Activated naive CD4-positive, alpha-beta T cell treated with anti-CD3 and anti-CD28 coated beads, Interleukin-2, amount 50 U/mL, for 24 hours (primary cell): ENCODE data around the gene VEGFB.

Experiments used
- H3K27ac Mint-ChIP-seq: one replicate; pipeline ENCODE4 v1.8.0; 2021; ENCODE audit warnings: mild to moderate bottlenecking, mixed read lengths
- H3K27me3 Mint-ChIP-seq: one replicate; pipeline ENCODE4 v1.8.0; 2021; ENCODE audit warnings: mixed read lengths
- H3K36me3 Mint-ChIP-seq: one replicate; pipeline ENCODE4 v1.8.0; 2021; ENCODE audit warnings: mixed read lengths
- H3K4me1 Mint-ChIP-seq: one replicate; pipeline ENCODE4 v1.8.0; 2021; ENCODE audit warnings: mixed read lengths
- H3K4me3 Mint-ChIP-seq: one replicate; pipeline ENCODE4 v1.8.0; 2021; ENCODE audit warnings: mild to moderate bottlenecking, mixed read lengths
- H3K9me3 Mint-ChIP-seq: one replicate; pipeline ENCODE4 v1.8.0; 2021; ENCODE audit warnings: mixed read lengths

The VEGFB gene

DNA sequence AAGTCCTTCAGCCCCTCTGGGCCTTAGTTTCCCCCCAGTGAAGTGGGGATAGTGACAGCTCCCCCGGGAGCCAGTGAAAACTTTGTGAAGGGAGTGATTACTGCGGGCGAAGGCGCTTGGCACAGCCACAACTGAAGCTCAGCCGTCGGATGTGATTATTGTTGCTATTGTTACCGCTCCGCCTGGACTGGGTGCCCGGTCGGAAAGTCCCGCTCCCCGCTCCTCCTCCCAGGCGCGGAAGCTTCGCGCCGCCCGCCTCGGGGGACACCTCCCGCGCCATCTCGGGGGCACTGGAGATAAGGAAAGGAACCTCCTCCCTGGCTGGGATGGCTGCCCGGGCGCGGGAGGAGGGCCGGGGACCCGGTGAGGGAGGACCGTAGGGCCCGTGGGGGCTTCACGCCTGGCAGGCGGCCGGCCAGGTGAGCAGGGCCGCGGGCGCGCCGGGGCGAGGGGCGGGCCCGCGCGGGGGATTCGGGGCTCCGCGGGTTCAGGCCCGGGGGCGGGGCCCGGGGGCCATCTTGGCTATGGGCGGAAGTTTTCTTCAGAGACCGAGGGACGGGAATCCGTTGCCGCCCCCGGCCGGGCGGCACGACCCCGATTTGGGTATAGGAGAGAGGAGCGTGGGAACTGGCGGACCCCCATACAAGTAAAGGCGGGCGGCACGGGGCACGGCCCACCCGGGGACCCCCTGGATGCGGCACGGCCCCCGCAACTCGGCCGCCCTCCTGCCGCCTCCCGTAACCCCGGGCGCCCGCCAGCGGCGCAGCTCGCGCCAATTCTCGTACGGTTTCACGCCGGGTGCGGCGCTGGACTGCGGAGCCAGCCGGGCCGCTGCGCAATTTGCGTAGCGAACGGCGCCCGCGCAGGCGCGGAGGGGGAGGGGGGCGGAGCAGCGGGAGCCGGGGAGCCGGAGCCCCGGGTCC lies 50.8 kb downstream of the VEGFB start, which contains the start of gene GPR137:
Gene GPR137, plus strand, starts transcription at position 887 of the 923 bp plus-strand sequence. CDS start 677 bp downstream, outside the sequence.
- Mint-ChIP-seq H3K27me3 (no peaks in the 10 kb centered on the region), H3K4me3 (peak within 1 kb of the TSS; percentile 88), H3K36me3 (no peaks in the 10 kb centered on the region), H3K9me3 (no peaks in the 10 kb centered on the region), H3K27ac (peak within 1 kb of the TSS; percentile 96), H3K4me1 (peaks cover 20% of the 10 kb centered on the region)

DNA sequence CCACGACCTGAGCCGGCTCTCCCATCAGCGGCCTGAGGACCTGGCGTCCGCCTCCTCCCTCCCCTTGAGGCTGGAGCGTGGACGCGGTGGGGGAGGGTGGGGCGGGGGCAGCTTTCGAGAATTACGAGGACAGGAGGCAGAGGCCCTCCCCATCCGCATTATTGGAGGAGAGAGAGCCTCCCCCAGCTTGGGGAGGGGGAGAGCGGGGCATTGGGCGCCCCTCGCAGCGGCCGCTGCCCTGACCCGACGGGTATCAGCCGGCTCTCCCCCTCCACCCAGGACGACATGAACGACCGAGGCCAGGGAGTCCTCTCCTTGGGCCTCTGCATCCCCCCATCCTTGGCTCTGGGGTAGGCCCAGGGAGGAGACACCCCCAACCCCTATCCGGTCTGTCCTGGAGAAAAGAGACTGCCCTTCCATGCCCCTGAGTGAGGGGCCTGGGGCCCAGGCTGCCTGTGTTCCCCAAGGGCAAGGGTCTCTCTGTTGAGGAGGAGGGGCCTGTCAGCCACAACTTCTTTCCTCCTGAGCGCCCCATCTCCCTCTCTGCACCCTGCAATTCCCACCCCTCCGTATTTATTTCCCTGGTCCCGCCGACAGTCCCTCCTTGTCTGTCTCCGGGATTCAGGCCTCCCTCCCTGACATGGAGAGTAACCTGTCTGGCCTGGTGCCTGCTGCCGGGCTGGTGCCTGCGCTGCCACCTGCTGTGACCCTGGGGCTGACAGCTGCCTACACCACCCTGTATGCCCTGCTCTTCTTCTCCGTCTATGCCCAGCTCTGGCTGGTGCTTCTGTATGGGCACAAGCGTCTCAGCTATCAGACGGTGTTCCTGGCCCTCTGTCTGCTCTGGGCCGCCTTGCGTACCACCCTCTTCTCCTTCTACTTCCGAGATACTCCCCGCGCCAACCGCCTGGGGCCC lies 51.8 kb downstream of the VEGFB start:
- Mint-ChIP-seq H3K27ac (no peak overlapping the region), H3K9me3 (no peaks in the 10 kb centered on the region), H3K4me1 (peaks cover 24% of the 10 kb centered on the region), H3K4me3 (peak overlapping the region; percentile 88), H3K27me3 (peaks cover 5% of the 10 kb centered on the region), H3K36me3 (peaks cover 2% of the 10 kb centered on the region)

DNA sequence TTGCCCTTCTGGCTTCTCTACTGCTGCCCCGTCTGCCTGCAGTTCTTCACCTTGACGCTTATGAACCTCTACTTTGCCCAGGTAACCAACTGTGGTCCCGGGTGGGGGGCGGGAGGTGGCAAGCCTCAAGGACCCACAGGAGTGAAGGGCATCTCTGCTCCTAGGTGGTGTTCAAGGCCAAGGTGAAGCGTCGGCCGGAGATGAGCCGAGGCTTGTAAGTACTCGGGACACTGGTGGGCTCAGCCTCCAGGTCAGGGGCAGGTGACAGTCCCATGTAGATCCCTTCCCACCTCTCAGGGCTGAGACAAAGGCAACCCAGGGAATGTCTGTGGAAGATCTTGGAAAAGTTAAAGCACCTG lies 52.4 kb downstream of the VEGFB start:
- H3K27ac Mint-ChIP-seq = no peak overlapping the region
- peak overlapping the region; percentile 84 for H3K4me3 Mint-ChIP-seq
- H3K27me3 Mint-ChIP-seq = peaks cover 5% of the 10 kb centered on the region
- H3K4me1 Mint-ChIP-seq = peaks cover 24% of the 10 kb centered on the region
- H3K9me3 Mint-ChIP-seq = no peaks in the 10 kb centered on the region
- peaks cover 2% of the 10 kb centered on the region for H3K36me3 Mint-ChIP-seq

DNA sequence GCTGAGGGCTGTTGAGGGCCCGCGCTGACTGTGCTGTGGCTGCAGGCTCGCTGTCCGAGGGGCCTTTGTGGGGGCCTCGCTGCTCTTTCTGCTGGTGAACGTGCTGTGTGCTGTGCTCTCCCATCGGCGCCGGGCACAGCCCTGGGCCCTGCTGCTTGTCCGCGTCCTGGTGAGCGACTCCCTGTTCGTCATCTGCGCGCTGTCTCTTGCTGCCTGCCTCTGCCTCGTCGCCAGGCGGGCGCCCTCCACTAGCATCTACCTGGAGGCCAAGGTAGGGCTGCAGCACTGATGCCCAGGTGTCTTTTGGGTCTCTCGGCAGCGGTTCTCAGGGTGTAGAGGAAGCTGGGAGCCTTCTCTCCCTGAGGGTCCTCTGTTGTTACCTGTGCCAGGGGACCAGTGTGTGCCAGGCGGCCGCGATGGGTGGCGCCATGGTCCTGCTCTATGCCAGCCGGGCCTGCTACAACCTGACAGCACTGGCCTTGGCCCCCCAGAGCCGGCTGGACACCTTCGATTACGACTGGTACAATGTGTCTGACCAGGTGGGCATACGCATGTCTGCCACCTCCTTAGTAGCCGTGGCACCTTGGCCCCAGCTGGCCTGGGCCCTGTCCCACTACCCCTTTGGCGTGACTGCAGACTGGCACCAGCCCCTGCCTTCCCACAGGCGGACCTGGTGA lies 53.4 kb downstream of the VEGFB start:
- H3K27ac Mint-ChIP-seq = no peak overlapping the region
- peak overlapping the region; percentile 39 for H3K4me3 Mint-ChIP-seq
- peaks cover 7% of the 10 kb centered on the region for H3K27me3 Mint-ChIP-seq

DNA sequence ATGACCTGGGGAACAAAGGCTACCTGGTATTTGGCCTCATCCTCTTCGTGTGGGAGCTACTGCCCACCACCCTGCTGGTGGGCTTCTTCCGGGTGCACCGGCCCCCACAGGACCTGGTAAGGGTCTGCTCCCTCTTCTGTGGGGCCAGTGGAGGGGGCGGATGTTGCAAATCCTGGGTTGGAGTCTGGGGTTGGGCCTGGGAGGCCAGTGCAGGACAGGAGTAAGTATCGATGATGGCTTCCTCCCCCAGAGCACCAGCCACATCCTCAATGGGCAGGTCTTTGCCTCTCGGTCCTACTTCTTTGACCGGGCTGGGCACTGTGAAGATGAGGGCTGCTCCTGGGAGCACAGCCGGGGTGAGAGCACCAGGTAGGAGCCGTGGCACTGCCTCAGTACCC lies 54.0 kb downstream of the VEGFB start:
- H3K9me3 Mint-ChIP-seq = no peaks in the 10 kb centered on the region
- no peak overlapping the region for H3K27ac Mint-ChIP-seq
- peaks cover 10% of the 10 kb centered on the region for H3K27me3 Mint-ChIP-seq
- H3K4me1 Mint-ChIP-seq = peaks cover 18% of the 10 kb centered on the region
- no peak overlapping the region for H3K4me3 Mint-ChIP-seq
- peaks cover 2% of the 10 kb centered on the region for H3K36me3 Mint-ChIP-seq

More for the DNA sequence above, 53.4 kb downstream of the VEGFB start:
- H3K9me3 Mint-ChIP-seq = no peaks in the 10 kb centered on the region
- peaks cover 23% of the 10 kb centered on the region for H3K4me1 Mint-ChIP-seq
- H3K36me3 Mint-ChIP-seq = peaks cover 2% of the 10 kb centered on the region
